Measurements from ENCODE around the gene PTDSS2. TPM values are rescaled to one million over a fixed set of nuclear protein-coding genes. Genes with fewer than 3 reads are reported as not detected.

Gene PTDSS2
- polyA plus RNA-seq, 1 experiment: 15.8 TPM

DNA sequence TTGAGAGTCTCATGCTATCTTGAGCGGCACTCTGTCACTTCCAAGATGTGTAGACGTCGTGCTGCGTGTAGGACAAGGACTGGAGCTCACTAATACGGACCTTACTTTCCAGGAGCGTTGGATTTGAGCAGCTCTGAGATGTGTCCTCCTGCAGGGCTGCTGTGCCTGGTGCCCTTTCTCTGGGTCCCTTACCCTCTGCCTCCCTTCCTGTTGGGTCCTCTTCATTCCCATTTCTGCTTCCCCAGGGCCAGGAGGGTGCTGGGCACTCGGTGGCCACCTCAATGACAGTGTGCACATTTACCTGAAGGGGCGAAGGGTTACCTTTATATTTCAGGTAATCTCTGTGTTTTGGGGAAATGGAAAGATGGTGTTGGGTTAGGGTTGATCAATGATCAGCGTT is 4.0 kb downstream of the PTDSS2 start:
- DNase-seq (ENCODE audit: low read depth, low spot score): no peak
- H3K27ac ChIP-seq (ENCODE audit: low read depth, low read length): no peak overlapping the region
- no peak overlapping the region for H3K4me3 ChIP-seq (ENCODE audit: low read depth, low read length)
- ChIA-PET POLR2A (no interaction called here), CTCF (no interaction called here)
- H3K9me3 ChIP-seq (ENCODE audit: control insufficient read depth, insufficient read depth, low read length): no peaks in the 10 kb centered on the region; the same call in 1 of the 2 replicates
- TF ChIP-seq, protein P1, sequence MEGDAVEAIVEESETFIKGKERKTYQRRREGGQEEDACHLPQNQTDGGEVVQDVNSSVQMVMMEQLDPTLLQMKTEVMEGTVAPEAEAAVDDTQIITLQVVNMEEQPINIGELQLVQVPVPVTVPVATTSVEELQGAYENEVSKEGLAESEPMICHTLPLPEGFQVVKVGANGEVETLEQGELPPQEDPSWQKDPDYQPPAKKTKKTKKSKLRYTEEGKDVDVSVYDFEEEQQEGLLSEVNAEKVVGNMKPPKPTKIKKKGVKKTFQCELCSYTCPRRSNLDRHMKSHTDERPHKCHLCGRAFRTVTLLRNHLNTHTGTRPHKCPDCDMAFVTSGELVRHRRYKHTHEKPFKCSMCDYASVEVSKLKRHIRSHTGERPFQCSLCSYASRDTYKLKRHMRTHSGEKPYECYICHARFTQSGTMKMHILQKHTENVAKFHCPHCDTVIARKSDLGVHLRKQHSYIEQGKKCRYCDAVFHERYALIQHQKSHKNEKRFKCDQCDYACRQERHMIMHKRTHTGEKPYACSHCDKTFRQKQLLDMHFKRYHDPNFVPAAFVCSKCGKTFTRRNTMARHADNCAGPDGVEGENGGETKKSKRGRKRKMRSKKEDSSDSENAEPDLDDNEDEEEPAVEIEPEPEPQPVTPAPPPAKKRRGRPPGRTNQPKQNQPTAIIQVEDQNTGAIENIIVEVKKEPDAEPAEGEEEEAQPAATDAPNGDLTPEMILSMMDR (IDR thresholded peaks at IDR 0.05; ENCODE audit: low read depth, low read length): no peak
- H3K27me3 ChIP-seq (ENCODE audit: control insufficient read depth, insufficient read depth, low read length): no peaks in the 10 kb centered on the region

DNA sequence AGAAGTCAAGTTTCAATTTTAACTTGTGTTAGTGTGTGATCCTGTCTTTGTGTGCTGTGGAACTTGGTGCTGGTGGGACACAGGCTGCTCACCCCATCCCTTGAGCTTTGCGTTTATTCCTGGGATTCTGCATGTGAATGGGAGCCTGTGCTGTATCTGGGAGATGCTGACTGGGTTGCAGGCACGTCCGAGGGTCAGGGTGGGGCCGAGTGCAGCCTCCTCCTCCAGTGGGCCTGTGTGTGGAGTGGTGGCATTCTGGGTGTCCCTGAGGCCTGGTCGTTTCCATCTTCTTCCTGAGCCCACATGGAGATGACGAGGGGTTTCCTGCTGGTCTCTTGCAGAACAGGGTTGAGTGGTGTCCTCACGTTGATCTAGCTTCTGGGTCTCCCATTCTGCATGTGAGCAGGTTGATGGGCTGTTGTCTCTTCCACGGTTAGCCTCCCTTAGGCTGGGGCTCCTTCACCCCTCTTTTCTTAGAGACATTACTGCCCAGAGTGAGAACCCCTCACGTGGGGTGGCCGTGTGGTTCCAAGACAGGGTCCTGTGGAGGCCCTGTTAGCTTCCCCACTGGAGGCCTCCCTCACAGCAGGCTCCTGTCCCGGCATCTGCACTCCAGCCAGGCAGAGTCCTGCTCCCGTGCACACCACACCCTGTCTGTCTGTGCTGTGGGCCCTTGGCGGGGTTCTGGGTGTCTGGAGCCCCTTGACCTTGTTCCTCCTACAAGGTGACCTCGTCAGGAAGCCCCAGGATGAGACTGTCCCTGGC is 4.9 kb downstream of the PTDSS2 start:
- CTCF ChIA-PET: no interaction called here
- Histone ChIP-seq H3K9me3 (ENCODE audit: control insufficient read depth, insufficient read depth, low read length) (no peaks in the 10 kb centered on the region), H3K27ac (ENCODE audit: low read depth, low read length) (no peak overlapping the region), H3K27me3 (ENCODE audit: control insufficient read depth, insufficient read depth, low read length) (no peaks in the 10 kb centered on the region), H3K4me3 (ENCODE audit: low read depth, low read length) (no peak overlapping the region)
- DNase-seq (ENCODE audit: low read depth, low spot score): no peak
- POLR2A ChIA-PET: interaction anchor here (0.6 kb wide), 1 partner anchor 136 kb away, joined by 6 read pairs; no protein-coding TSS in a partner anchor
- TF ChIP-seq, protein P1 (IDR thresholded peaks at IDR 0.05; ENCODE audit: low read depth, low read length): no peak

DNA sequence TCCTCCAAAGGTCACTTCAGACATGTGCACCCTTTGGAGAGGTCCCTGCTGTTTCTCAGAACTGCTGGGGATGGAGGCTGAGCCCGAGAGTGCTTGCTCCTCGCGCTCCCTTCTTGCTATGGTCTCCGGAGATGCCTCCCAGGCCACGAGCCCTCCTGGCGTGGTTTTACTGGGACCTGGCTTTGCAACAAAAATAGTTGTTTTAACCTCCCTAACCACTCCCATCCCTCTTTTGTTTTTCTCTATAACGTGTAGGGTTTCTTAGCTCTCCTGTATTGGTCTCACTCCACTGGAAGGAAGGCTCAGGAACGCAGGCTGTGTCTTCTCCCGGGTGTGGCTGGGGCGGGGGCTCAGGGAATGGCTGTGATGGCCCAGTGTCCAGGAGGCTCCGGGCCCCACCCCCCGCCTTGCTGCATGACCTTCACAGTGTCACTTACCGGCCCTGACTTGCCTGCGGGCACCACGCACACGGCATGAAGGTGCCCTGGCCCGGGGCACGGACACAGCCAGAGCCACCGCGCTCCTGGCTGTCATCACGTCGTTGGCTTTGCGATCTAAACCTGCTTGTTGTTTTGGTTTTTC is 5.6 kb downstream of the PTDSS2 start:
- ChIA-PET CTCF (no interaction called here), POLR2A (interaction anchor here (0.6 kb wide), 1 partner anchor 136 kb away, joined by 6 read pairs; no protein-coding TSS in a partner anchor)
- Histone ChIP-seq H3K9me3 (ENCODE audit: control insufficient read depth, insufficient read depth, low read length) (no peaks in the 10 kb centered on the region), H3K4me3 (ENCODE audit: low read depth, low read length) (no peak overlapping the region), H3K27me3 (ENCODE audit: control insufficient read depth, insufficient read depth, low read length) (no peaks in the 10 kb centered on the region), H3K27ac (ENCODE audit: low read depth, low read length) (no peak overlapping the region)
- TF ChIP-seq, protein P1 (IDR thresholded peaks at IDR 0.05; ENCODE audit: low read depth, low read length): no peak
- no peak for DNase-seq (ENCODE audit: low read depth, low spot score)

DNA sequence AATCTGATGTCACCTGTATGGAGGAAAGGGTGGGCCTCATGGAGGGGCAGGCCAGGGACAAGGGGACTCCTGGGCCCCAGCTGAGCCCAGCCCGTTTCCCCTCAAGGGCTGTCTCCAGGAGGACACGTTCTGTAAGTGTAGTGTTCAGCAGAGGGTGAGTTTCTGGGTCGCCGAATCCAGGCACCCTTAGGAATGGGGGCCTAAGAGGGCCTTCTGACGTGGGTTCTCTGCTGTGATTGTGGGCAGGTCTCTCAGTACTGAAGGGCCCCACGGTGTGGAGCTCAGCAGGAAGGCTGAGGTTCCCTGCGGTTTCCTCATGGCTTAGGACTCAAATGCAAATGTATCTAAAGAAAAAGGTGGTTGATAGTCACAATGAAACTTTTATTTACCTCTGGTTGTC is 6.5 kb downstream of the PTDSS2 start:
- DNase-seq (ENCODE audit: low read depth, low spot score): no peak
- Histone ChIP-seq H3K4me3 (ENCODE audit: low read depth, low read length) (no peak overlapping the region), H3K27me3 (ENCODE audit: control insufficient read depth, insufficient read depth, low read length) (no peaks in the 10 kb centered on the region), H3K27ac (ENCODE audit: low read depth, low read length) (no peak overlapping the region), H3K9me3 (ENCODE audit: control insufficient read depth, insufficient read depth, low read length) (no peaks in the 10 kb centered on the region)
- TF ChIP-seq, protein P1 (IDR thresholded peaks at IDR 0.05; ENCODE audit: low read depth, low read length): no peak
- ChIA-PET CTCF (no interaction called here), POLR2A (no interaction called here)

DNA sequence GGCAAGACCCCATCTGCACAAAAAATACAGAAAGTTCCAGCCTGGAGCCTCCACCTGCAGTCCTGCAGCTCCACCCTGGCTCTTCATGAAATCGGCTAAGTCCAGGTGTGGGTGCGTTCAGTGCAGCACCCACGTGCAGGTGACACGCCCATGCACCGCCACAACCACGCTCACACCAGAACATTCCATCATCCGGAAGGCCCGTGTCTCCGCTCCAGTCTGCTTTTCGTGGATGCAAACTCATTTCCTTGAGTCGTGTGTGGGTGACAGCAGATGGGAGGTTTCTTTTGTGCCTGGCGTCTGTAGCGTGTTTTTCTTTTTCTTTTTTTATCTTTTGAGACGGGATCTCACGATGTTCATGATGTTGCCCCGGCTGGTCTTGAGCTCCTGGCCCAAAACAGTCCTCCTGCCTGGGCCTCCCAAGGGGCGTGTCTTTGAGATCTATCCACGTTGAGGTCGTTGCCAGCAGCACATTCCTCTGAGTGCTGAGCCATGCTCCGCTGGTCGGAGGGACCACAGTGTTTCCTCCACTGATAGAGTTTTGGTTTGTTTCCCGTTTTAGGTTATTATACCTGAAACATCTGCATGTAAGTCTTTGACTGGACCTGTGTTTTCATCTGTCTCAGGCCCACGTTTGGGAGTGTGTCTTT is 7.2 kb downstream of the PTDSS2 start:
- TF ChIP-seq, protein P1 (IDR thresholded peaks at IDR 0.05; ENCODE audit: low read depth, low read length): no peak
- no peak overlapping the region for H3K27ac ChIP-seq (ENCODE audit: low read depth, low read length)
- H3K9me3 ChIP-seq (ENCODE audit: control insufficient read depth, insufficient read depth, low read length): no peaks in the 10 kb centered on the region
- H3K4me3 ChIP-seq (ENCODE audit: low read depth, low read length): no peak overlapping the region
- DNase-seq (ENCODE audit: low read depth, low spot score): no peak
- ChIA-PET POLR2A (no interaction called here), CTCF (no interaction called here)
- no peaks in the 10 kb centered on the region for H3K27me3 ChIP-seq (ENCODE audit: control insufficient read depth, insufficient read depth, low read length)
